HepG2 (cell line): Measurements from ENCODE around the gene SRCAP. TPM values are rescaled to one million over a fixed set of nuclear protein-coding genes. Genes with fewer than 3 reads are reported as not detected.

Source experiments
- ARID2 ChIP-seq: sonication (generic); formaldehyde crosslinking; IDR thresholded peaks from 2 replicates; pipeline ENCODE4 v1.8.1; 2022; ENCODE audit warnings: mild to moderate bottlenecking, missing genetic modification reagents, borderline replicate concordance
- CBFB ChIP-seq: sonication (generic); formaldehyde crosslinking; IDR thresholded peaks from 2 replicates; pipeline ENCODE4 v1.4.0; 2020; ENCODE audit warnings: missing genetic modification reagents
- DBP ChIP-seq: sonication (generic); formaldehyde crosslinking; IDR thresholded peaks from 2 replicates; pipeline ENCODE4 v1.4.0; 2020; ENCODE audit warnings: missing genetic modification reagents; ENCODE audit errors: not compliant biosample characterization
- FOXK2 ChIP-seq: fragments of 450-650 bp; IDR thresholded peaks from 2 replicates; pipeline ENCODE4 v1.6.1; 2016
- FOXP4 ChIP-seq: sonication (generic); formaldehyde crosslinking; IDR thresholded peaks from 2 replicates; pipeline ENCODE4 v1.4.0; 2020; ENCODE audit warnings: missing genetic modification reagents
- MTF2 ChIP-seq: sonication (generic); formaldehyde crosslinking; IDR thresholded peaks from 2 replicates; pipeline ENCODE4 v1.5.0; 2020; ENCODE audit warnings: missing genetic modification reagents, borderline replicate concordance
- THAP8 ChIP-seq: sonication (generic); formaldehyde crosslinking; IDR thresholded peaks from 2 replicates; pipeline ENCODE4 v1.5.1; 2020; ENCODE audit warnings: missing genetic modification reagents, mild to moderate bottlenecking, borderline replicate concordance
- THRA ChIP-seq: sonication (generic); formaldehyde crosslinking; IDR thresholded peaks from 2 replicates; pipeline ENCODE4 v1.4.0; 2020; ENCODE audit warnings: missing genetic modification reagents, borderline replicate concordance
- ZHX2 ChIP-seq, 2 experiments: sonication (generic) in 1 of 2; formaldehyde crosslinking in 1 of 2; IDR thresholded peaks; 2 replicates each; pipeline versions ENCODE4 v1.6.1 to v1.9.0; 2014 to 2022; ENCODE audit warnings: antibody characterized with exemption in 1 of 2, borderline replicate concordance in 1 of 2, inconsistent platforms in 1 of 2, low read depth in 1 of 2, missing genetic modification reagents in 1 of 2
- ZNF17 ChIP-seq: sonication (generic); formaldehyde crosslinking; IDR thresholded peaks from 2 replicates; pipeline ENCODE4 v1.5.0; 2020; ENCODE audit warnings: mild to moderate bottlenecking, missing genetic modification reagents
- ZNF607 ChIP-seq: sonication (generic); formaldehyde crosslinking; IDR thresholded peaks from 2 replicates; pipeline ENCODE4 v1.5.1; 2020; ENCODE audit warnings: missing genetic modification reagents, mild to moderate bottlenecking, borderline replicate concordance
- ZNF674 ChIP-seq: sonication (generic); formaldehyde crosslinking; IDR thresholded peaks from 2 replicates; pipeline ENCODE4 v1.5.0; 2020; ENCODE audit warnings: low read depth, mild to moderate bottlenecking, missing genetic modification reagents
- ZNF883 ChIP-seq: sonication (generic); formaldehyde crosslinking; IDR thresholded peaks from 2 replicates; pipeline ENCODE4 v1.5.1; 2020; ENCODE audit warnings: mild to moderate bottlenecking, missing genetic modification reagents; ENCODE audit errors: not compliant biosample characterization
- ZSCAN12 ChIP-seq: sonication (generic); formaldehyde crosslinking; IDR thresholded peaks from 2 replicates; pipeline ENCODE4 v1.9.0; 2021; ENCODE audit warnings: mild to moderate bottlenecking, missing genetic modification reagents
- polyA plus RNA-seq, 8 experiments: library from polyadenylated mRNA; depleted of rRNA in 3 of 8; stranded (reverse) in 7 of 8; unstranded in 1 of 8; fragments of >200 nt; fragmentation: Illumina TruSeq in 4 of 8; extraction: Trizol in 4 of 8; gene quantifications; 2 replicates each; pipeline versions ENCODE4 v1.2.1 to v1.2.3, GENCODE V29; 2011 to 2016; ENCODE audit warnings: low read depth in 4 of 8, missing spikeins in 1 of 8, mixed read lengths in 1 of 8; ENCODE audit not compliant: insufficient read depth in 1 of 8
- total RNA-seq, 5 experiments: library from RNA; depleted of rRNA; stranded (reverse); fragments of >200 nt; fragmentation: Illumina TruSeq; extraction: Trizol; gene quantifications; 2 replicates each; pipeline ENCODE4 v1.2.3, GENCODE V29; 2016; ENCODE audit warnings: low read depth in 1 of 5

SRCAP gene
- total and polyA plus RNA-seq, 2 of the 13 experiments (the other 11 are each of a cell fraction or from before 2014, with no cell fraction given), result 4.9 to 9.0 TPM

- TF ChIP-seq THRA (CRISPR knock-in tag) (peak; percentile 98), ARID2 (no peak; the same call in 1 of the 2 replicates), DBP (CRISPR knock-in tag) (no peak), ZNF883 (CRISPR knock-in tag) (peak; percentile 89), ZNF607 (CRISPR knock-in tag) (no peak), ZNF17 (CRISPR knock-in tag) (no peak), ZNF674 (CRISPR knock-in tag) (0 out of 2 replicates have a peak, but pooled peaks have one; percentile 26), FOXK2 (no peak), THAP8 (CRISPR knock-in tag) (no peak), ZHX2 (IDR thresholded peaks at IDR 0.05; ENCODE audit: low read depth) (peak; percentile 21; the same call in 1 of the 2 replicates), ZHX2 (CRISPR knock-in tag; IDR thresholded peaks at IDR 0.05; ENCODE audit: borderline replicate concordance) (0 out of 2 replicates have a peak, but pooled peaks have one; percentile 74), CBFB (peak; percentile 32; the same call in 1 of the 2 replicates), FOXP4 (CRISPR knock-in tag) (peak; percentile 45; the same call in 1 of the 2 replicates), MTF2 (CRISPR knock-in tag) (no peak; the same call in 1 of the 2 replicates), ZSCAN12 (CRISPR knock-in tag) (0 out of 2 replicates have a peak, but pooled peaks have one; percentile 10)
Observed at GRCh38 chr16:30698816-30699614, at the start of gene SRCAP (continued).
